Body of pancreas (tissue), 4 donors: ENCODE results near the gene ADAMTS20. TPM values are rescaled to one million over a fixed set of nuclear protein-coding genes. Genes with fewer than 3 reads are reported as not detected.

ENCODE experiments used
- ATAC-seq: fragments of 150-250 bp; one replicate; pipeline ENCODE4 v1.9.1; 2016
- DNase-seq, 4 donors: peaks; one replicate each; pipeline ENCODE4 v3.0.0-alpha.2; 2019
- H3K27ac ChIP-seq, 4 donors: fragments of 200-600 bp; sonication (generic); 1 replicate in 3 of 4; 2 replicates in 1 of 4; pipeline versions ENCODE4 v1.5.1 to v1.6.1; 2016 to 2019; ENCODE audit warnings: mild to moderate bottlenecking in 1 of 4, mixed read lengths in 1 of 4, moderate library complexity in 1 of 4
- H3K27me3 ChIP-seq, 2 donors: fragments of 200-600 bp; sonication (generic); one replicate each; pipeline ENCODE4 v1.6.0; 2016; ENCODE audit warnings: mild to moderate bottlenecking in 1 of 2
- H3K36me3 ChIP-seq, 2 donors: fragments of 200-600 bp; sonication (generic); replicated peaks in 1 of 2; 2 replicates each; pipeline ENCODE4 v1.5.1; 2016; ENCODE audit warnings: low read depth in 2 of 2; ENCODE audit not compliant: insufficient read depth in 1 of 2
- H3K4me1 ChIP-seq: fragments of 200-600 bp; sonication (generic); one replicate; pipeline ENCODE4 v1.6.0; 2016
- H3K4me3 ChIP-seq, 2 donors: fragments of 200-600 bp; sonication (generic); 1 replicate in 1 of 2; 2 replicates in 1 of 2; pipeline ENCODE4 v1.5.1; 2016 to 2019
- H3K9me3 ChIP-seq, 3 donors: fragments of 200-600 bp; sonication (generic); 1 replicate in 2 of 3; 2 replicates in 1 of 3; pipeline ENCODE4 v1.5.1; 2016
- POLR2A ChIP-seq, 3 donors: fragments of 450-650 bp; IDR thresholded peaks; one replicate each; pipeline ENCODE4 v1.6.1; 2016; ENCODE audit warnings: antibody characterized with exemption in 3 of 3, mild to moderate bottlenecking in 2 of 3
- WGBS, 2 donors: methylation state at CpG; one replicate each; pipeline ENCODE4 v1.1.5; 2017; 5-methylcytosine and 5-hydroxymethylcytosine counted together
- intact Hi-C: fragments of 100-400 bp; cut with DNase I; formaldehyde crosslinking; loops from one replicate; pipeline ENCODE4 v1.15.1; 2023
- total RNA-seq, 2 donors: library from RNA; depleted of rRNA; stranded (reverse); fragments of >200 nt; gene quantifications; one replicate each; pipeline ENCODE4 v1.1.0, GENCODE V29; 2016
- TF ChIP-seq, protein P1 (sequence below), 7 experiments: fragments of 450-650 bp in 4 of 7; fragments of 200-600 bp in 3 of 7; sonication (generic) in 3 of 7; IDR thresholded peaks; one replicate each; pipeline ENCODE4 v1.5.1; 2016 to 2019; ENCODE audit warnings: antibody characterized with exemption in 7 of 7

The ADAMTS20 gene
- total RNA-seq, 2 donors from 2014 or later, result not detected

DNA sequence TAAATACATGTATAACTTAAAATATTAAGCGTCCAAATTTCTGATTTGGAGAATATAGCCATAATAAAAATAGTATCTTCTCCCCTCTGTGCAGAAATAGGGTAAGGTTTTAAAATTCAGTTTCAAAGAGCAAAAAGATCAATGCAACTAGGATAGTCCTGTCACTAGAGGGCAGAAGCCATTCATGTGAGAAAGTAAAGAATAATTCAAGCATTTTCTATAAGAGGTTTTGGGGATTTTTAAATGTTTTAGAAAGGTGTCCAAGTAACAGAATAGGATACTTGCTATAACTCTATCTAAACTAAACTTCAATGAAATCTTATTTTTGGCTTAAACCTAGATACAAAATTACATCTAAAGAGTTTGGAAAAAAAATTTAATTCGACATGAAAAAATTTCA lies 50.3 kb downstream of the ADAMTS20 start:
- H3K27me3 ChIP-seq, result no peaks in the 10 kb centered on the region
- TF ChIP-seq, protein P1, sequence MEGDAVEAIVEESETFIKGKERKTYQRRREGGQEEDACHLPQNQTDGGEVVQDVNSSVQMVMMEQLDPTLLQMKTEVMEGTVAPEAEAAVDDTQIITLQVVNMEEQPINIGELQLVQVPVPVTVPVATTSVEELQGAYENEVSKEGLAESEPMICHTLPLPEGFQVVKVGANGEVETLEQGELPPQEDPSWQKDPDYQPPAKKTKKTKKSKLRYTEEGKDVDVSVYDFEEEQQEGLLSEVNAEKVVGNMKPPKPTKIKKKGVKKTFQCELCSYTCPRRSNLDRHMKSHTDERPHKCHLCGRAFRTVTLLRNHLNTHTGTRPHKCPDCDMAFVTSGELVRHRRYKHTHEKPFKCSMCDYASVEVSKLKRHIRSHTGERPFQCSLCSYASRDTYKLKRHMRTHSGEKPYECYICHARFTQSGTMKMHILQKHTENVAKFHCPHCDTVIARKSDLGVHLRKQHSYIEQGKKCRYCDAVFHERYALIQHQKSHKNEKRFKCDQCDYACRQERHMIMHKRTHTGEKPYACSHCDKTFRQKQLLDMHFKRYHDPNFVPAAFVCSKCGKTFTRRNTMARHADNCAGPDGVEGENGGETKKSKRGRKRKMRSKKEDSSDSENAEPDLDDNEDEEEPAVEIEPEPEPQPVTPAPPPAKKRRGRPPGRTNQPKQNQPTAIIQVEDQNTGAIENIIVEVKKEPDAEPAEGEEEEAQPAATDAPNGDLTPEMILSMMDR (IDR thresholded peaks at IDR 0.05), result no peak
- no peak for TF ChIP-seq POLR2A (IDR thresholded peaks at IDR 0.05)
- no peaks in the 10 kb centered on the region for H3K9me3 ChIP-seq
- H3K4me3 ChIP-seq, result no peak overlapping the region
- no peak overlapping the region for H3K27ac ChIP-seq
- WGBS, 2 donors, result 48 to 54% methylated on average over 2 of the region's 2 CpGs
- ATAC-seq (no peak), DNase-seq (no peak)
- intact Hi-C loops, result no loop called here
- H3K4me1 ChIP-seq, result no peaks in the 10 kb centered on the region
- no peaks in the 10 kb centered on the region for H3K36me3 ChIP-seq

DNA sequence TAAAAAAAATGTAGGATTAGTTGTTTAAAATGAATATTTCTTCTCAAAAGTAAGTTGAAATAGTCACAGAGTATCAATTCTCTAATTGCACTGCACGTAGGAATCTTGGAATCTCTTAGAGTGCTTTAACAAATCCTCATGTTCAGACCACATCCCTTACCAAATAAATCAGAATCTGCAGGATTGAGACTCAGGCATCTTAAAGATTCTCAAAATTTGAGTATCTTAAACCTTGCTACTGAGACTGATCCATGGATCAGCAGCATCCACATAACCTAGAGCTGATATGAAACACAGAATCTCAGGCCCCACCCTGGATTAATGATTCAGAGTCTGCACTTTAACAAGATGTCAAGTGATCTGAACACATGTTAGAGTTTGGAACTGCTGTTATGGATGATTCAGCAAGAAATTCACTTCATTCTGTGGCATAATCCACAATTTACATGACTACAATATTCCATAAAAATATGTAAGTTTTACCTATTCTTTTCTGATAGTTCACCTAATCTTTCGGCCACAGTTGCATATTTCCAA lies 58.7 kb downstream of the ADAMTS20 start:
- DNase-seq (no peak), ATAC-seq (no peak)
- no peaks in the 10 kb centered on the region for H3K27me3 ChIP-seq
- no peaks in the 10 kb centered on the region for H3K4me1 ChIP-seq
- H3K27ac ChIP-seq, result no peak overlapping the region
- no peaks in the 10 kb centered on the region for H3K9me3 ChIP-seq
- TF ChIP-seq POLR2A (IDR thresholded peaks at IDR 0.05), result no peak
- TF ChIP-seq, protein P1 (IDR thresholded peaks at IDR 0.05), result no peak
- intact Hi-C loops, result no loop called here
- WGBS, 2 donors, result 51 to 60% methylated on average over 2 of the region's 2 CpGs
- H3K36me3 ChIP-seq, result no peaks in the 10 kb centered on the region
- H3K4me3 ChIP-seq, result no peak overlapping the region

DNA sequence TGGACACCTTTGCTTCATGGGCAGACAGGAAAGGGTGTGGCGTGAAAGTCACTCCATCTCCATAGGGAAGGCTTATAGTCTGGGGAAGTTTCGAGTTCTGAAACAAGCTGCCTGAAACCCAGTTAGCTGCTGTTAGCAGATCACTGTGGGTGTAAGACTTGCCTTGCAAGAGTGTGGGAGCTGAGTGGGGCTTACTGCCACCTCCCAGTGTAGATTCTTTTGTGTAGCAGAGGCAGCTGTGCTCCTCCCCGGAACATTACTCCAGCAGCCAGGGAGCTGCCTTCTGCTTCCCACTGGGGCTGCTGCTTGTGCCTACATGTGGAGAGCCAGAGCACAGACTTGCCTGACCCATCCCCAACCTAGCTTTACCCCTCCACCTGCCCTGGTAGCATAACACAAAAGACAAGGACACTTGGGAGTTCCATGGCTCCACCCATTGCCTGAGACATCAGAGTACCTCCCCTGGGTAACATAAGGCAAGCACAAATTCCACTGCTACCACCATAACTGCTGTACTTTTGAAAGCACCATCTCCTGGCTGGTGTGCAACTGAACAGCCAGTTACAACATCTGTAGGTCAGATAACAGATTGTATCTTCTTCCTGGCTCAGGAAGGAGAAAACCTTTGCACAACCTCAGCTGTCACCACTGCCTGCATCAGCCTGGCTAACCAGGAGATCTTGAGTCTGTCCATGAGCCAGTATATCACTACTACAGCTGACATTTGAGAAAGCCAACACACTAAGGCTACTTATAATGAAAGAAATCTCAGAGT lies 69.5 kb downstream of the ADAMTS20 start:
- TF ChIP-seq, protein P1 (IDR thresholded peaks at IDR 0.05), result no peak
- no peak for TF ChIP-seq POLR2A (IDR thresholded peaks at IDR 0.05)
- no peaks in the 10 kb centered on the region for H3K27me3 ChIP-seq
- H3K4me1 ChIP-seq, result no peaks in the 10 kb centered on the region
- H3K27ac ChIP-seq, result no peak overlapping the region
- H3K9me3 ChIP-seq, result no peaks in the 10 kb centered on the region
- 88 to 90% methylated on average over 2 to 3 of the region's 3 CpGs for WGBS, 2 donors
- ATAC-seq (no peak), DNase-seq (no peak)
- intact Hi-C loops, result no loop called here
- no peaks in the 10 kb centered on the region for H3K36me3 ChIP-seq
- no peak overlapping the region for H3K4me3 ChIP-seq

DNA sequence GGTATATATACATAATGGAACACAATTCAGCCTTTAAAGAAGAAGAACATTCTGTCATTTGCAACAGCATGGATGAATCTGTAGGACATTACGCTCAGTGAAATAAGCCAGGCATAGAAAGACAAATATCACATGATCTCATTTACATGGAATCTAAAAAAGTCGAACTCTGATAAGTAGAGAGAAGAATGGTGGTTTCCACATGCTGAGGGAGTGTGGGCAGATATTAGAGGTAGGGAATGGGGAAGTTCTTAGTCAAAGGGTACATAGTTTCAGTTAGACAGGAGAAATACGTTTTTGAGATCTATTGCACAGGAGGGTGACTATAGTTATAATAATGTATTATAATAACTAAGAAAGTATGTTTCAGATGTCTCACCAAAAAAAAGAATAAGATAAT lies 71.4 kb downstream of the ADAMTS20 start:
- no peaks in the 10 kb centered on the region for H3K36me3 ChIP-seq
- TF ChIP-seq POLR2A (IDR thresholded peaks at IDR 0.05), result no peak
- TF ChIP-seq, protein P1 (IDR thresholded peaks at IDR 0.05), result no peak
- no peak for ATAC-seq
- no peak overlapping the region for H3K27ac ChIP-seq
- H3K4me1 ChIP-seq, result no peaks in the 10 kb centered on the region
- 61 to 67% methylated on average over 3 of the region's 3 CpGs for WGBS, 2 donors
- intact Hi-C loops, result no loop called here
- H3K27me3 ChIP-seq, result no peaks in the 10 kb centered on the region
- no peaks in the 10 kb centered on the region for H3K9me3 ChIP-seq
- no peak for DNase-seq
- H3K4me3 ChIP-seq, result no peak overlapping the region

DNA sequence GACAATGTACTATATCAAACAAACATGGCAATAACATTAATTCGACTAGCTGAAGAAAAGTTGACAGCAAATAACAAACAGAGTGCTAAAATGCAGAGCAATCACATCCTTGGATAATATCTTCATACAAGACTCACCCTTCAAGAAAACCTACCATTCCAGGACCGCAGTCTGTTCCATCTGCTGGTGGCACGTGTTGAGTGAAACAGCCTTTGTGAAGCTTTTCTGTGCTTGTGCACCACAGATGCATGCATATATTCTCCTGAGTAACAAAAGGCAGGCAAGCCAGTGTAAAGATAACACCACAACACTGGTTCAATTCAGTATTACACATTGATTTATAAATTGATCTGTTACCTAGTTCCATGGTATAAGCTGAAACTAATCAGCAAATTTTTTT lies 89.3 kb downstream of the ADAMTS20 start:
- H3K36me3 ChIP-seq, result no peaks in the 10 kb centered on the region
- intact Hi-C loops, result no loop called here
- ATAC-seq (no peak), DNase-seq (no peak)
- no peaks in the 10 kb centered on the region for H3K27me3 ChIP-seq
- H3K27ac ChIP-seq, result no peak overlapping the region
- WGBS, 2 donors, result 60% methylated on average over 3 of the region's 3 CpGs
- no peaks in the 10 kb centered on the region for H3K4me1 ChIP-seq
- no peak overlapping the region for H3K4me3 ChIP-seq
- TF ChIP-seq, protein P1 (IDR thresholded peaks at IDR 0.05), result no peak
- TF ChIP-seq POLR2A (IDR thresholded peaks at IDR 0.05), result no peak
- no peaks in the 10 kb centered on the region for H3K9me3 ChIP-seq
